HAP-1 (cell line): Measurements from ENCODE around the gene ZNF714.
A peak's percentile ranks its signal among the peaks of the same experiment; 100 is the strongest.

Experiments used
- DNase-seq, 2 experiments: peaks; one replicate each; pipeline ENCODE4 v3.0.0-alpha.2; 2016 to 2020; ENCODE audit warnings: low spot score in 2 of 2
- H3K27me3 ChIP-seq: fragments of 250-450 bp; sonication (Bioruptor Pico); 2 replicates; pipeline ENCODE4 v1.5.1; 2020; ENCODE audit warnings: low read depth, mild to moderate bottlenecking, moderate library complexity
- H3K36me3 ChIP-seq: fragments of 250-450 bp; sonication (Bioruptor Pico); replicated peaks from 2 replicates; pipeline ENCODE4 v1.5.1; 2020; ENCODE audit warnings: mild to moderate bottlenecking
- H3K4me1 ChIP-seq: fragments of 250-450 bp; sonication (Bioruptor Pico); 2 replicates; pipeline ENCODE4 v1.5.1; 2020; ENCODE audit warnings: mild to moderate bottlenecking
- H3K4me3 ChIP-seq: fragments of 250-450 bp; sonication (Bioruptor Pico); 2 replicates; pipeline ENCODE4 v1.5.1; 2020; ENCODE audit warnings: mild to moderate bottlenecking, moderate library complexity
- H3K9me3 ChIP-seq: fragments of 250-450 bp; sonication (Bioruptor Pico); 2 replicates; pipeline ENCODE4 v1.5.1; 2020; ENCODE audit warnings: mild to moderate bottlenecking, moderate library complexity
- in situ Hi-C: fragments of 300-500 bp; cut with MboI; formaldehyde crosslinking; loops from 3 replicates; pipeline ENCODE4 v1.14.3; 2020; ENCODE audit warnings: low sequenced_read_pairs, inconsistent platforms, mixed read lengths

The ZNF714 gene

GRCh38 chr19:21141787-21142464, 59.9 kb downstream of the ZNF714 start, which contains the start of gene ZNF431:
Gene ZNF431, plus strand, starts transcription at chr19:21142040. Its CDS starts 144 bp downstream, at chr19:21142184.
- Histone ChIP-seq H3K4me3 (peak within 1 kb of the TSS; percentile 66), H3K4me1 (peaks cover 5% of the 10 kb centered on the region; the same call in 1 of the 2 replicates), H3K36me3 (peaks cover 22% of the 10 kb centered on the region), H3K9me3 (peaks cover 3% of the 10 kb centered on the region; the same call in 1 of the 2 replicates), H3K27me3 (no peaks in the 10 kb centered on the region)
- in situ Hi-C loops: no loop called here
- peak; percentile 86 to 91 for DNase-seq

GRCh38 chr19:21143428-21143827, 61.4 kb downstream of the ZNF714 start:
- no peak for DNase-seq
- in situ Hi-C loops: no loop called here
- H3K9me3 ChIP-seq: peaks cover 3% of the 10 kb centered on the region; the same call in 1 of the 2 replicates
- H3K4me1 ChIP-seq: peaks cover 5% of the 10 kb centered on the region; the same call in 1 of the 2 replicates
- H3K27me3 ChIP-seq: no peaks in the 10 kb centered on the region
- peaks cover 35% of the 10 kb centered on the region for H3K36me3 ChIP-seq
- no peak overlapping the region for H3K4me3 ChIP-seq

GRCh38 chr19:21143854-21144253, 61.9 kb downstream of the ZNF714 start:
- Histone ChIP-seq H3K36me3 (peaks cover 39% of the 10 kb centered on the region), H3K4me1 (peaks cover 5% of the 10 kb centered on the region; the same call in 1 of the 2 replicates), H3K27me3 (no peaks in the 10 kb centered on the region), H3K9me3 (peaks cover 3% of the 10 kb centered on the region; the same call in 1 of the 2 replicates), H3K4me3 (no peak overlapping the region)
- DNase-seq: no peak
- in situ Hi-C loops: no loop called here

- no peaks in the 10 kb centered on the region for H3K27me3 ChIP-seq
- peaks cover 5% of the 10 kb centered on the region; the same call in 1 of the 2 replicates for H3K4me1 ChIP-seq
- peaks cover 52% of the 10 kb centered on the region for H3K36me3 ChIP-seq
- in situ Hi-C loops: no loop called here
- DNase-seq: no peak
- H3K4me3 ChIP-seq: no peak overlapping the region
- H3K9me3 ChIP-seq: peaks cover 3% of the 10 kb centered on the region; the same call in 1 of the 2 replicates
These were observed 65.5 kb downstream of the ZNF714 start for GRCh38 chr19:21147540-21147939.

- Histone ChIP-seq H3K36me3 (peaks cover 58% of the 10 kb centered on the region), H3K4me3 (no peak overlapping the region), H3K27me3 (no peaks in the 10 kb centered on the region), H3K9me3 (peaks cover under 1% of the 10 kb centered on the region; the same call in 1 of the 2 replicates), H3K4me1 (no peaks in the 10 kb centered on the region)
- in situ Hi-C loops: no loop called here
- no peak for DNase-seq
These were observed 66.7 kb downstream of the ZNF714 start for GRCh38 chr19:21148681-21149080.

- peaks cover 48% of the 10 kb centered on the region for H3K36me3 ChIP-seq
- no peaks in the 10 kb centered on the region for H3K27me3 ChIP-seq
- H3K4me3 ChIP-seq: no peak overlapping the region
- in situ Hi-C loops: no loop called here
- DNase-seq: no peak
- no peaks in the 10 kb centered on the region for H3K4me1 ChIP-seq
- no peaks in the 10 kb centered on the region; the same call in 1 of the 2 replicates for H3K9me3 ChIP-seq
These were observed 67.9 kb downstream of the ZNF714 start for GRCh38 chr19:21149877-21150276.

- in situ Hi-C loops: no loop called here
- no peak overlapping the region for H3K4me3 ChIP-seq
- H3K4me1 ChIP-seq: no peaks in the 10 kb centered on the region
- DNase-seq: no peak
- H3K36me3 ChIP-seq: peaks cover 43% of the 10 kb centered on the region
- H3K27me3 ChIP-seq: no peaks in the 10 kb centered on the region
- no peaks in the 10 kb centered on the region; the same call in 1 of the 2 replicates for H3K9me3 ChIP-seq
These were observed 69.5 kb downstream of the ZNF714 start for GRCh38 chr19:21151460-21151859.

- peaks cover 9% of the 10 kb centered on the region for H3K36me3 ChIP-seq
- no peaks in the 10 kb centered on the region for H3K27me3 ChIP-seq
- no peak overlapping the region for H3K4me3 ChIP-seq
- peaks cover 2% of the 10 kb centered on the region; the same call in 1 of the 2 replicates for H3K9me3 ChIP-seq
- H3K4me1 ChIP-seq: no peaks in the 10 kb centered on the region
- no peak for DNase-seq
- in situ Hi-C loops: no loop called here
These were observed 76.6 kb downstream of the ZNF714 start for GRCh38 chr19:21158523-21159135.

GRCh38 chr19:21164541-21164940, 82.5 kb downstream of the ZNF714 start:
- Histone ChIP-seq H3K4me1 (no peaks in the 10 kb centered on the region), H3K27me3 (no peaks in the 10 kb centered on the region), H3K9me3 (no peaks in the 10 kb centered on the region), H3K36me3 (peaks cover 8% of the 10 kb centered on the region), H3K4me3 (no peak overlapping the region)
- DNase-seq: no peak
- in situ Hi-C loops: no loop called here

GRCh38 chr19:21166436-21166835, 84.4 kb downstream of the ZNF714 start:
- no peak overlapping the region for H3K4me3 ChIP-seq
- in situ Hi-C loops: no loop called here
- H3K4me1 ChIP-seq: no peaks in the 10 kb centered on the region
- no peaks in the 10 kb centered on the region for H3K27me3 ChIP-seq
- DNase-seq: no peak
- no peaks in the 10 kb centered on the region for H3K9me3 ChIP-seq
- peaks cover 9% of the 10 kb centered on the region for H3K36me3 ChIP-seq
